NCI-H2196 (cell line): ENCODE measurements around the gene HNRNPH1.

Source experiments
- DNase-seq: peaks from one replicate; lab custom pipeline; 2025; ENCODE audit not compliant: unreplicated experiment; lab: John Stamatoyannopoulos, UW

Gene HNRNPH1

GRCh38 chr5:179606071-179606909 lies 17.2 kb downstream of the HNRNPH1 start:
- DNase-seq, result no peak

GRCh38 chr5:179605026-179605833 lies 18.2 kb downstream of the HNRNPH1 start:
- no peak for DNase-seq

- no peak for DNase-seq
These were observed 20.2 kb downstream of the HNRNPH1 start for GRCh38 chr5:179603308-179603707.

- DNase-seq, result no peak
These were observed 21.4 kb downstream of the HNRNPH1 start for GRCh38 chr5:179601871-179602625.

- DNase-seq, result no peak
These were observed 23.5 kb downstream of the HNRNPH1 start for GRCh38 chr5:179599973-179600372.

- DNase-seq, result no peak
These were observed 23.9 kb downstream of the HNRNPH1 start for GRCh38 chr5:179599566-179599965.

- DNase-seq, result no peak
These were observed 24.4 kb downstream of the HNRNPH1 start for GRCh38 chr5:179599100-179599499.

- no peak for DNase-seq
These were observed 27.1 kb downstream of the HNRNPH1 start for GRCh38 chr5:179596421-179596820.

GRCh38 chr5:179595916-179596315 lies 27.6 kb downstream of the HNRNPH1 start:
- no peak for DNase-seq

- no peak for DNase-seq
These were observed 35.3 kb downstream of the HNRNPH1 start for GRCh38 chr5:179588166-179588565.

GRCh38 chr5:179585941-179586401 lies 37.5 kb downstream of the HNRNPH1 start:
- DNase-seq, result no peak

- no peak for DNase-seq
These were observed 46.0 kb downstream of the HNRNPH1 start for GRCh38 chr5:179577286-179577960.

- DNase-seq, result no peak
These were observed 51.1 kb downstream of the HNRNPH1 start for GRCh38 chr5:179572386-179572785.

- no peak for DNase-seq
These were observed 54.8 kb downstream of the HNRNPH1 start for GRCh38 chr5:179568721-179569120.

GRCh38 chr5:179564526-179564925 lies 58.9 kb downstream of the HNRNPH1 start:
- no peak for DNase-seq
